Spleen (tissue), 7 donors: ENCODE results near the gene ALDH5A1.

ENCODE experiments used
- POLR2A ChIP-seq, 3 donors: fragments of 450-650 bp; IDR thresholded peaks; one replicate each; pipeline ENCODE4 v1.5.1; 2017; ENCODE audit warnings: antibody characterized with exemption in 3 of 3, mild to moderate bottlenecking in 1 of 3
- TF ChIP-seq, protein P1 (sequence below), 11 experiments: fragments of 200-600 bp in 7 of 11; fragments of 450-650 bp in 4 of 11; sonication (generic) in 4 of 11; IDR thresholded peaks in 8 of 11; conservative IDR thresholded peaks in 3 of 11; 1 replicate in 7 of 11; 2 replicates in 4 of 11; pipeline versions ENCODE4 v1.4.0 to v1.8.0; 2016 to 2021; ENCODE audit warnings: antibody characterized with exemption in 11 of 11, inconsistent platforms in 4 of 11, mild to moderate bottlenecking in 1 of 11
- donor health status: DM: no; HTN: no; CAD: no; lungs with moderate emphysema.
- donor health status: DM: no; HTN: no; CAD: no.
- donor health status: DM: no; HTN: no; CAD: no.

DNA sequence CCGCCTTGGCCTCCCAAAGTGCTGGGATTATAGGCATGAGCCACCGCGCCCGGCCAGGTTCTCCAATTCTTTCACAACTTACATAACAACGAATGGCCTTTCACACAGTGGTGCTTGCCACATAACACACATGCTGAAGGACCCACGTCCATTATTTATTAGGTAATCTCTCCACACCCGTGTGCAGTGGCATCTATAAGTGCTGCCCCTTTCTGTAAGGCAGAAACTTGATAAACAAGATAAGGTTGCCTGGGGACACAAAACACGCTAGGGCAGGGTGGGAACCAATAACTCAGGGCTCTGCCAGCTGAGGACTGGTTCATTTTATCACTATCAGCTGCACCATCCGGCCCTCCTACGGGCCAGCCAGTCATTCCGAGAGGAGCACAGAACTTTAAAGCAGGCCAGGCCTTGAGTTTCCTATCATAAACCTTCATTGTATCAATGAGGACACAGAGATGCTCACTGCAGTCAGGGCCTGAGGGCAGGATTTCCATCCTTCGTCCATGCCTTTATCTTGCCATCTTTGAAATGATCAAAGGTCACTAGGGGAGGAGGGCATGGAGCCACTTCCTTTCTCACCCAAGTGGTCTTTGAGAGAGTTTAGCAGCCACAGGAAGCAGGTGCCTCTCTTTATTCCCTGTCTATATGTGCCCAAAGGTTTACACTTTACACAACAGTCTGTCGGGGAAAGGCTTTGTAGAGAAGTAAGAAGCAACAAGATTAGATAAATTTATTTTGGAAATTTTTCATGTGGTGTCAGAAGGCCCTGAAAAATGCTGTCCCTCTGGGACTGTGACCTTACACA lies 43.0 kb upstream of the ALDH5A1 start:
- no peak for TF ChIP-seq POLR2A (IDR thresholded peaks at IDR 0.05)
- TF ChIP-seq, protein P1, sequence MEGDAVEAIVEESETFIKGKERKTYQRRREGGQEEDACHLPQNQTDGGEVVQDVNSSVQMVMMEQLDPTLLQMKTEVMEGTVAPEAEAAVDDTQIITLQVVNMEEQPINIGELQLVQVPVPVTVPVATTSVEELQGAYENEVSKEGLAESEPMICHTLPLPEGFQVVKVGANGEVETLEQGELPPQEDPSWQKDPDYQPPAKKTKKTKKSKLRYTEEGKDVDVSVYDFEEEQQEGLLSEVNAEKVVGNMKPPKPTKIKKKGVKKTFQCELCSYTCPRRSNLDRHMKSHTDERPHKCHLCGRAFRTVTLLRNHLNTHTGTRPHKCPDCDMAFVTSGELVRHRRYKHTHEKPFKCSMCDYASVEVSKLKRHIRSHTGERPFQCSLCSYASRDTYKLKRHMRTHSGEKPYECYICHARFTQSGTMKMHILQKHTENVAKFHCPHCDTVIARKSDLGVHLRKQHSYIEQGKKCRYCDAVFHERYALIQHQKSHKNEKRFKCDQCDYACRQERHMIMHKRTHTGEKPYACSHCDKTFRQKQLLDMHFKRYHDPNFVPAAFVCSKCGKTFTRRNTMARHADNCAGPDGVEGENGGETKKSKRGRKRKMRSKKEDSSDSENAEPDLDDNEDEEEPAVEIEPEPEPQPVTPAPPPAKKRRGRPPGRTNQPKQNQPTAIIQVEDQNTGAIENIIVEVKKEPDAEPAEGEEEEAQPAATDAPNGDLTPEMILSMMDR (IDR thresholded peaks at IDR 0.05 in 8 of 11, conservative IDR thresholded peaks at IDR 0.05 in 3 of 11), result no peak
